ENCODE data around the gene HERC5.
A peak's percentile ranks its signal among the peaks of the same experiment; 100 is the strongest.

HERC5 gene

DNA sequence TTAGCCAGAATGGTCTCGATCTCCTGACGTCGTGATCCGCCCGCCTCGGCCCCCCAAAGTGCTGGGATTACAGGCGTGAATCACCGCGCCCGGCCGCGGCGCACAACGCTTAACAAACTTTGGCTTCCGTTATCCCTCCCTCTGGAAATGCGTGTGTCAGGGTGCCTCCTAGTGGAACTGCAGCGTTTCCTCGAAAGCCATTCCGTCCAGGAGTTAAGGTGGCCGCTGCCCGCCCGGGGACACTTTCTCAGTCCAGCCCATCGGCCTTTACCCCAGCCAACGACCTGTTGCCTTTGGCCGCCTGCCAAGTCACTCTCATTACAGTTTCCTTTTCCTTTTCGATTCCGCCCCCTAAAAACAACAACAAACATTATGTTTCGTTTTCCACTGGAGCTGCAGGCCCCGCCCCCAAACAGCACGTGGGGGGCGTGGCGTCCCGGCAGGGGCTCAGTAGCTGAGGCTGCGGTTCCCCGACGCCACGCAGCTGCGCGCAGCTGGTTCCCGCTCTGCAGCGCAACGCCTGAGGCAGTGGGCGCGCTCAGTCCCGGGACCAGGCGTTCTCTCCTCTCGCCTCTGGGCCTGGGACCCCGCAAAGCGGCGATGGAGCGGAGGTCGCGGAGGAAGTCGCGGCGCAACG lies at the start of gene HERC5:
TSS of gene HERC5 (plus strand) at position 450 of the 637 bp plus-strand sequence. CDS start at position 601, 151 bp downstream.
- peak within 1 kb of the TSS; percentile 51 for H3K4me3 ChIP-seq (ENCODE audit: low read depth, low read length)
- TF ChIP-seq, protein P1, sequence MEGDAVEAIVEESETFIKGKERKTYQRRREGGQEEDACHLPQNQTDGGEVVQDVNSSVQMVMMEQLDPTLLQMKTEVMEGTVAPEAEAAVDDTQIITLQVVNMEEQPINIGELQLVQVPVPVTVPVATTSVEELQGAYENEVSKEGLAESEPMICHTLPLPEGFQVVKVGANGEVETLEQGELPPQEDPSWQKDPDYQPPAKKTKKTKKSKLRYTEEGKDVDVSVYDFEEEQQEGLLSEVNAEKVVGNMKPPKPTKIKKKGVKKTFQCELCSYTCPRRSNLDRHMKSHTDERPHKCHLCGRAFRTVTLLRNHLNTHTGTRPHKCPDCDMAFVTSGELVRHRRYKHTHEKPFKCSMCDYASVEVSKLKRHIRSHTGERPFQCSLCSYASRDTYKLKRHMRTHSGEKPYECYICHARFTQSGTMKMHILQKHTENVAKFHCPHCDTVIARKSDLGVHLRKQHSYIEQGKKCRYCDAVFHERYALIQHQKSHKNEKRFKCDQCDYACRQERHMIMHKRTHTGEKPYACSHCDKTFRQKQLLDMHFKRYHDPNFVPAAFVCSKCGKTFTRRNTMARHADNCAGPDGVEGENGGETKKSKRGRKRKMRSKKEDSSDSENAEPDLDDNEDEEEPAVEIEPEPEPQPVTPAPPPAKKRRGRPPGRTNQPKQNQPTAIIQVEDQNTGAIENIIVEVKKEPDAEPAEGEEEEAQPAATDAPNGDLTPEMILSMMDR (IDR thresholded peaks at IDR 0.05; ENCODE audit: control insufficient read depth, extremely low read depth, insufficient read depth), result peak; percentile 87

DNA sequence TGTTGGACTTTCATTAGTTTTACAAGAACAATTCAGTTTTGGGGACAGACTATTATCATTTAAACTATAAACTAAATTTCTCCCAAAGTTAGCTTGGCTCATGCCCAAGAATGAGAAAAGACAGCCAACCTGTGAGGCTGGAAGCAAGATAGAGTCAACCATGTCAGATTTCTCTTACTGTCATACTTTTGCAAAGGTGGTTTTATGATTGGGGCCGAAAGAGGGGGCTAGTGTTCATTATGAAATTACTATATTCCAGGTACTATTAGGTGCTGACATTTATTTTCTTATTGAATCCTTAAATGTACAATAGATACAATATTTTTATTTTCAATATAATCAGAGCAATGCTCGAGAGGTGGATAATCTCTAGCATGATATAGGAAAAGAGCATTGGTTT lies 47.7 kb upstream of the HERC5 start:
- no peak overlapping the region for H3K4me3 ChIP-seq (ENCODE audit: low read depth, low read length)
- no peak for DNase-seq (ENCODE audit: low read depth)
- TF ChIP-seq, protein P1 (IDR thresholded peaks at IDR 0.05; ENCODE audit: control insufficient read depth, extremely low read depth, insufficient read depth), result no peak

More for the DNA sequence above, at the start of gene HERC5:
- DNase-seq (ENCODE audit: low read depth), result peak; percentile 90

DNA sequence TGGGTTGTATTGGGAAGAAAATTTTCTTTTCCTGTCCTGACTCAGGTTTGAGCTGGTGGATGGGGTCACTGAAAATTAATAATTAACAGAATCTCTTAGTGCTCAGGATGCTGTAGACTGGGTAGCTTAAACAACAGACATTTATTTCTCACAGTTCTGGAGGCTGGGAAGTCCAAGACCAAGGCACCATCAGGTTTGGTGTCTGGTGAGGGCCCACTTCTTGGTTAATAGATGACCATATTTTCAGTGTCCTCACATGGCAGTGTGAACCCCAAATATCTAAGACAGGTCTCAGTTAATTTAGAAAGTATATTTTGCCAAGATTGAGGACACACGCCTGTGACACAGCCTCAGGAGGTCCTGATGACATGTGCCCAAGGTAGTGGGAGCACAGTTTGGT lies 47.1 kb upstream of the HERC5 start:
- TF ChIP-seq, protein P1 (IDR thresholded peaks at IDR 0.05; ENCODE audit: control insufficient read depth, extremely low read depth, insufficient read depth), result no peak
- DNase-seq (ENCODE audit: low read depth), result no peak
- H3K4me3 ChIP-seq (ENCODE audit: low read depth, low read length), result no peak overlapping the region

DNA sequence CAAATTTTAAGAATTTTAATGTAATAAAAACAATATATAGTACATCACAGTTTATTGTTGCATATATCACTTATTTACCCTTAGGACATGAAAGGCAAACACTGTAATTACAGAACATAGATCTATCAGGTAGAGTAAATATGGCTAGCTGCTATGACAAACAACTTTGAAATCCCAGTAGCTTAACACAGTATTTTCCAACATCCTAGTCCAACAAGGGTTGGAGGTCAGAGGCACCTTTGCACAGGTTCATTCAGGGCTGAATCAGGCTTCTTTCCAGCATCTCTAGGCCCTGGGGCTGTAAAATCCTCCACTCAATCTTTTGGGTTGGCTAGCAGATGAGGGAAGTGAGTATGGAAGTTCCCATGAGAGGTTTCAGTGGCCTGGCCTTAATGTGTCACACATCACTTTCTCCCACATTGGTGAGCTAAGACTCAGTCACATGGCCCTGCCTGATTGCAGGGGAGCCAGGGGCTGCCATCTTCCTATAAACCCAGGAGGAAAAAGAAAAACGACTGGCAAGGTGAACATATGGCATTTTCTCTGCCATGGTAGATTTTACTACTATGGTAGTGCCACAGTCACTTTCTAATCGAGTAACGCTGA lies 45.3 kb upstream of the HERC5 start:
- peak; percentile 85 for DNase-seq (ENCODE audit: low read depth)
- no peak overlapping the region for H3K4me3 ChIP-seq (ENCODE audit: low read depth, low read length)
- TF ChIP-seq, protein P1 (IDR thresholded peaks at IDR 0.05; ENCODE audit: control insufficient read depth, extremely low read depth, insufficient read depth), result no peak

DNA sequence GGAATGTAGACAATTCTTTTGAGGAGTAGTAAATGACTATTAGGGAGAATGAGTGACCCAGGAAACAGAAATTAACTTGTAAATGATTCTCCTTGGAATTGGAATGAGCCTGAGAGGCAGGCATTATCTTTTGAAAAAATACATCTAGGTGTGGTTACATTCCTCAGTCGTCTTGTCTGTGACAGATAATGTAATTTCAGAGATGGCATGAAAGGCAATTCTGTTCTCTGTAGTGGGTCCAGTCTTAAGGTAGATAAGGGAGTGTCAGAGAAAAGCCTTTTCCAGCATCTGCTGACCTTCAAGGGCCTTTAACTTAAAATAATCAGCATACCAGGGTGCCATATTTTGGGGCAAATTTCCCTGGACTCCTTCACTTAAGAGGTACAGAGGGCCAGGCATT lies 43.1 kb upstream of the HERC5 start:
- DNase-seq (ENCODE audit: low read depth), result no peak
- TF ChIP-seq, protein P1 (IDR thresholded peaks at IDR 0.05; ENCODE audit: control insufficient read depth, extremely low read depth, insufficient read depth), result no peak
- no peak overlapping the region for H3K4me3 ChIP-seq (ENCODE audit: low read depth, low read length)

DNA sequence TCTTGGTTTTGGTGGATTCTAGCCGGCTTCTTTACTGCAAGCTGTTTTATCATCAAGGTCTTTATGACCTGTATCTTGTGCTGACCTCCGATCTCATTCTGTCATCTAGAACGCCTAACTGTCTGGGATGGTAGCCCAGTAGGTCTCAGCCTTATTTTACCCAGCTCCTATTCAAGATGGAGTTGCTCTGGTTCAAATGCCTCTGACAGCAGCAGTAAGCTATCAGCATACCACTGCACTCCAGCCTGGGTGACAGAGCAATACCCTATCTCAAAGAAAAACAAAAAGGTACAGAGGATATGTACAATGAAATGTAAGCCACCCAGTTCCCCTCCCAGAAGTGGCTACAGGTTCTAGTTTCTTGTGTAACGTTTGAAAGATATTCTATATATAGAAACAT lies 42.2 kb upstream of the HERC5 start:
- H3K4me3 ChIP-seq (ENCODE audit: low read depth, low read length), result no peak overlapping the region
- DNase-seq (ENCODE audit: low read depth), result no peak
- TF ChIP-seq, protein P1 (IDR thresholded peaks at IDR 0.05; ENCODE audit: control insufficient read depth, extremely low read depth, insufficient read depth), result no peak
